HEK293 (cell line): Measurements from ENCODE around the gene IGFBPL1.

Experiments
- SETDB1 ChIP-seq: IDR thresholded peaks from one replicate; pipeline ENCODE4 v1.6.1; 2017; ENCODE audit warnings: mild to moderate bottlenecking, low read length, moderate library complexity, mixed read lengths; ENCODE audit not compliant: insufficient read length
- ZNF302 ChIP-seq: fragments of 450-650 bp; formaldehyde crosslinking; IDR thresholded peaks from 2 replicates; pipeline ENCODE4 v1.5.1; 2016; ENCODE audit warnings: missing biosample characterization, missing genetic modification characterization, low read depth
- ZNF335 ChIP-seq: fragments of 450-650 bp; formaldehyde crosslinking; conservative IDR thresholded peaks from 2 replicates; pipeline ENCODE4 v1.5.1; 2016; ENCODE audit warnings: missing biosample characterization, missing genetic modification characterization
- ZNF423 ChIP-seq: fragments of 450-650 bp; formaldehyde crosslinking; IDR thresholded peaks from 2 replicates; pipeline ENCODE4 v1.5.1; 2016; ENCODE audit warnings: missing biosample characterization, missing genetic modification characterization
- ZNF48 ChIP-seq: fragments of 450-650 bp; formaldehyde crosslinking; IDR thresholded peaks from 2 replicates; pipeline ENCODE4 v1.5.1; 2016; ENCODE audit warnings: missing biosample characterization, missing genetic modification characterization
- ZNF558 ChIP-seq: fragments of 450-650 bp; formaldehyde crosslinking; IDR thresholded peaks from 2 replicates; pipeline ENCODE4 v1.5.1; 2016; ENCODE audit warnings: missing biosample characterization, missing genetic modification characterization
- ZNF670 ChIP-seq: fragments of 450-650 bp; formaldehyde crosslinking; IDR thresholded peaks from 2 replicates; pipeline ENCODE4 v1.5.1; 2016; ENCODE audit warnings: missing biosample characterization, missing genetic modification characterization, low read depth
- ZNF768 ChIP-seq: fragments of 450-650 bp; formaldehyde crosslinking; IDR thresholded peaks from 2 replicates; pipeline ENCODE4 v1.5.1; 2018; ENCODE audit warnings: missing biosample characterization, mild to moderate bottlenecking, missing genetic modification characterization
- ZNF792 ChIP-seq: fragments of 450-650 bp; formaldehyde crosslinking; IDR thresholded peaks from 2 replicates; pipeline ENCODE4 v1.5.1; 2016; ENCODE audit warnings: missing biosample characterization, missing genetic modification characterization
- TF ChIP-seq, protein P1 (sequence below): fragments of 450-650 bp; formaldehyde crosslinking; IDR thresholded peaks from 2 replicates; pipeline ENCODE4 v1.5.1; 2016; ENCODE audit warnings: missing biosample characterization, missing genetic modification characterization
- TF ChIP-seq, protein P2 (sequence below): fragments of 450-650 bp; formaldehyde crosslinking; IDR thresholded peaks from 2 replicates; pipeline ENCODE4 v1.5.1; 2017; ENCODE audit warnings: missing biosample characterization, missing genetic modification characterization
- TF ChIP-seq, protein P3 (sequence below): fragments of 450-650 bp; formaldehyde crosslinking; conservative IDR thresholded peaks from 2 replicates; pipeline ENCODE4 v1.5.1; 2016; ENCODE audit warnings: low read depth, missing biosample characterization, missing genetic modification characterization
- TF ChIP-seq, protein P4 (sequence below): fragments of 450-650 bp; formaldehyde crosslinking; IDR thresholded peaks from 2 replicates; pipeline ENCODE4 v1.5.1; 2016; ENCODE audit warnings: missing biosample characterization, missing genetic modification characterization

DNA sequence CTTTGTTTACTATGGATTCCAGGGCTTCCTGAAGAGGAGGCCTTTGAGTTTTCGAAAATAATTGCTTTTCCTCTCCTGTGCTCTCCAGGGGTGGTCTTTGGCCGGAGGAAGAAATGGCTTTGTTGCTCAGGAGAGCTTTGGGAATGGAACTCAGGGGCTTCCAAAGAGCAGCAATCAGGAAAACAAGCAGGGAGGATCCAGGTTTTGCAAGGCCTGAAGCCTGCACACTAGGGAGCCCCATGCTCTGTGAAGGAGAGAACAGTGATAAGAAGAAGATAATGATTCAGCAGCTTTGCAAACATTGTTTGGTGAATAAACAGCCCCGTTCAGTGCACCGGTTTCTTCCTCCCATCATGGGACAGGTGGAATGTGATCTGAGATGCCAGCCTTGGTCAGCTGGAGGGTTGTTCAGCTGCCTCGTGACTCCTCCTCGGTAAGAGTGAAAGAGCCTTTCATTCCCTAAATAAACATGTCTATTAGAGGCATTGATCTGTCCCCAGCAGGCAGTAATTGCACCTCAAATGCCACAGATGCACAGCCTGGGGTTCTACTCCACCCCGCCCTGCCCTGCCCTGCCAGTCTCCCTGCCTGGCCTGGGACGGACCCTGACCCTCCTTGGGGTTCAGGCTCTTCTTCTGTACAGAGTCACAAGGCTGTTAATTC lies 43.3 kb downstream of the IGFBPL1 start:
- TF ChIP-seq ZNF792 (no peak), ZNF302 (tag by site-specific recombination) (no peak), ZNF335 (tag by site-specific recombination) (no peak), ZNF423 (tag by site-specific recombination) (no peak), SETDB1 (no peak), ZNF768 (no peak), ZNF670 (tag by site-specific recombination) (no peak), ZNF48 (tag by site-specific recombination) (no peak), ZNF558 (no peak)
- TF ChIP-seq, protein P1, sequence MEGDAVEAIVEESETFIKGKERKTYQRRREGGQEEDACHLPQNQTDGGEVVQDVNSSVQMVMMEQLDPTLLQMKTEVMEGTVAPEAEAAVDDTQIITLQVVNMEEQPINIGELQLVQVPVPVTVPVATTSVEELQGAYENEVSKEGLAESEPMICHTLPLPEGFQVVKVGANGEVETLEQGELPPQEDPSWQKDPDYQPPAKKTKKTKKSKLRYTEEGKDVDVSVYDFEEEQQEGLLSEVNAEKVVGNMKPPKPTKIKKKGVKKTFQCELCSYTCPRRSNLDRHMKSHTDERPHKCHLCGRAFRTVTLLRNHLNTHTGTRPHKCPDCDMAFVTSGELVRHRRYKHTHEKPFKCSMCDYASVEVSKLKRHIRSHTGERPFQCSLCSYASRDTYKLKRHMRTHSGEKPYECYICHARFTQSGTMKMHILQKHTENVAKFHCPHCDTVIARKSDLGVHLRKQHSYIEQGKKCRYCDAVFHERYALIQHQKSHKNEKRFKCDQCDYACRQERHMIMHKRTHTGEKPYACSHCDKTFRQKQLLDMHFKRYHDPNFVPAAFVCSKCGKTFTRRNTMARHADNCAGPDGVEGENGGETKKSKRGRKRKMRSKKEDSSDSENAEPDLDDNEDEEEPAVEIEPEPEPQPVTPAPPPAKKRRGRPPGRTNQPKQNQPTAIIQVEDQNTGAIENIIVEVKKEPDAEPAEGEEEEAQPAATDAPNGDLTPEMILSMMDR: no peak
- TF ChIP-seq, protein P2, sequence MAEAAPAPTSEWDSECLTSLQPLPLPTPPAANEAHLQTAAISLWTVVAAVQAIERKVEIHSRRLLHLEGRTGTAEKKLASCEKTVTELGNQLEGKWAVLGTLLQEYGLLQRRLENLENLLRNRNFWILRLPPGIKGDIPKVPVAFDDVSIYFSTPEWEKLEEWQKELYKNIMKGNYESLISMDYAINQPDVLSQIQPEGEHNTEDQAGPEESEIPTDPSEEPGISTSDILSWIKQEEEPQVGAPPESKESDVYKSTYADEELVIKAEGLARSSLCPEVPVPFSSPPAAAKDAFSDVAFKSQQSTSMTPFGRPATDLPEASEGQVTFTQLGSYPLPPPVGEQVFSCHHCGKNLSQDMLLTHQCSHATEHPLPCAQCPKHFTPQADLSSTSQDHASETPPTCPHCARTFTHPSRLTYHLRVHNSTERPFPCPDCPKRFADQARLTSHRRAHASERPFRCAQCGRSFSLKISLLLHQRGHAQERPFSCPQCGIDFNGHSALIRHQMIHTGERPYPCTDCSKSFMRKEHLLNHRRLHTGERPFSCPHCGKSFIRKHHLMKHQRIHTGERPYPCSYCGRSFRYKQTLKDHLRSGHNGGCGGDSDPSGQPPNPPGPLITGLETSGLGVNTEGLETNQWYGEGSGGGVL (tag by site-specific recombination): no peak
- TF ChIP-seq, protein P3, sequence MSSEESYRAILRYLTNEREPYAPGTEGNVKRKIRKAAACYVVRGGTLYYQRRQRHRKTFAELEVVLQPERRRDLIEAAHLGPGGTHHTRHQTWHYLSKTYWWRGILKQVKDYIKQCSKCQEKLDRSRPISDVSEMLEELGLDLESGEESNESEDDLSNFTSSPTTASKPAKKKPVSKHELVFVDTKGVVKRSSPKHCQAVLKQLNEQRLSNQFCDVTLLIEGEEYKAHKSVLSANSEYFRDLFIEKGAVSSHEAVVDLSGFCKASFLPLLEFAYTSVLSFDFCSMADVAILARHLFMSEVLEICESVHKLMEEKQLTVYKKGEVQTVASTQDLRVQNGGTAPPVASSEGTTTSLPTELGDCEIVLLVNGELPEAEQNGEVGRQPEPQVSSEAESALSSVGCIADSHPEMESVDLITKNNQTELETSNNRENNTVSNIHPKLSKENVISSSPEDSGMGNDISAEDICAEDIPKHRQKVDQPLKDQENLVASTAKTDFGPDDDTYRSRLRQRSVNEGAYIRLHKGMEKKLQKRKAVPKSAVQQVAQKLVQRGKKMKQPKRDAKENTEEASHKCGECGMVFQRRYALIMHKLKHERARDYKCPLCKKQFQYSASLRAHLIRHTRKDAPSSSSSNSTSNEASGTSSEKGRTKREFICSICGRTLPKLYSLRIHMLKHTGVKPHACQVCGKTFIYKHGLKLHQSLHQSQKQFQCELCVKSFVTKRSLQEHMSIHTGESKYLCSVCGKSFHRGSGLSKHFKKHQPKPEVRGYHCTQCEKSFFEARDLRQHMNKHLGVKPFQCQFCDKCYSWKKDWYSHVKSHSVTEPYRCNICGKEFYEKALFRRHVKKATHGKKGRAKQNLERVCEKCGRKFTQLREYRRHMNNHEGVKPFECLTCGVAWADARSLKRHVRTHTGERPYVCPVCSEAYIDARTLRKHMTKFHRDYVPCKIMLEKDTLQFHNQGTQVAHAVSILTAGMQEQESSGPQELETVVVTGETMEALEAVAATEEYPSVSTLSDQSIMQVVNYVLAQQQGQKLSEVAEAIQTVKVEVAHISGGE: no peak
- TF ChIP-seq, protein P4, sequence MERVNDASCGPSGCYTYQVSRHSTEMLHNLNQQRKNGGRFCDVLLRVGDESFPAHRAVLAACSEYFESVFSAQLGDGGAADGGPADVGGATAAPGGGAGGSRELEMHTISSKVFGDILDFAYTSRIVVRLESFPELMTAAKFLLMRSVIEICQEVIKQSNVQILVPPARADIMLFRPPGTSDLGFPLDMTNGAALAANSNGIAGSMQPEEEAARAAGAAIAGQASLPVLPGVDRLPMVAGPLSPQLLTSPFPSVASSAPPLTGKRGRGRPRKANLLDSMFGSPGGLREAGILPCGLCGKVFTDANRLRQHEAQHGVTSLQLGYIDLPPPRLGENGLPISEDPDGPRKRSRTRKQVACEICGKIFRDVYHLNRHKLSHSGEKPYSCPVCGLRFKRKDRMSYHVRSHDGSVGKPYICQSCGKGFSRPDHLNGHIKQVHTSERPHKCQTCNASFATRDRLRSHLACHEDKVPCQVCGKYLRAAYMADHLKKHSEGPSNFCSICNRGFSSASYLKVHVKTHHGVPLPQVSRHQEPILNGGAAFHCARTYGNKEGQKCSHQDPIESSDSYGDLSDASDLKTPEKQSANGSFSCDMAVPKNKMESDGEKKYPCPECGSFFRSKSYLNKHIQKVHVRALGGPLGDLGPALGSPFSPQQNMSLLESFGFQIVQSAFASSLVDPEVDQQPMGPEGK: no peak
